Smooth muscle cell (in vitro differentiated cells): ENCODE data around the gene SWT1. TPM values are rescaled to one million over a fixed set of nuclear protein-coding genes. Genes with fewer than 3 reads are reported as not detected.

Experiments
- DNase-seq: peaks from one replicate; lab custom pipeline; 2025; ENCODE audit not compliant: unreplicated experiment; lab: John Stamatoyannopoulos, UW
- H2AFZ ChIP-seq: fragments of 200-600 bp; sonication (generic); 2 replicates; pipeline ENCODE4 v1.6.0; 2016; ENCODE audit warnings: antibody characterized with exemption, low read depth, mild to moderate bottlenecking
- H3F3A ChIP-seq: fragments of 200-600 bp; sonication (generic); 2 replicates; pipeline ENCODE4 v1.6.0; 2017; ENCODE audit warnings: antibody characterized with exemption, low read depth
- H3K27ac ChIP-seq: fragments of 200-600 bp; sonication (generic); 2 replicates; pipeline ENCODE4 v1.5.1; 2016; ENCODE audit warnings: low read depth, mild to moderate bottlenecking
- H3K27me3 ChIP-seq: fragments of 200-600 bp; sonication (generic); 2 replicates; pipeline ENCODE4 v1.6.1; 2016; ENCODE audit warnings: low read depth, mild to moderate bottlenecking
- H3K36me3 ChIP-seq: fragments of 200-600 bp; sonication (generic); 2 replicates; pipeline ENCODE4 v1.5.1; 2016; ENCODE audit warnings: low read depth
- H3K4me1 ChIP-seq: fragments of 200-600 bp; sonication (generic); 2 replicates; pipeline ENCODE4 v1.5.1; 2016; ENCODE audit warnings: low read depth
- H3K4me2 ChIP-seq: fragments of 200-600 bp; sonication (generic); 2 replicates; pipeline ENCODE4 v1.6.0; 2016; ENCODE audit warnings: mild to moderate bottlenecking
- H3K4me3 ChIP-seq: fragments of 200-600 bp; sonication (generic); 2 replicates; pipeline ENCODE4 v1.5.1; 2016; ENCODE audit warnings: mild to moderate bottlenecking
- H3K79me2 ChIP-seq: fragments of 200-600 bp; sonication (generic); 2 replicates; pipeline ENCODE4 v1.6.0; 2016; ENCODE audit warnings: low read depth, mild to moderate bottlenecking
- H3K9ac ChIP-seq: fragments of 200-600 bp; sonication (generic); 2 replicates; pipeline ENCODE4 v1.6.0; 2016; ENCODE audit warnings: low read depth
- H3K9me3 ChIP-seq: fragments of 200-600 bp; sonication (generic); replicated peaks from 2 replicates; pipeline ENCODE4 v1.5.1; 2016; ENCODE audit warnings: low read depth
- H4K20me1 ChIP-seq: fragments of 200-600 bp; sonication (generic); 2 replicates; pipeline ENCODE4 v1.6.0; 2016; ENCODE audit warnings: low read depth
- CTCF ChIP-seq: fragments of 200-600 bp; sonication (generic); IDR thresholded peaks from 2 replicates; pipeline ENCODE4 v1.5.1; 2017; ENCODE audit warnings: borderline replicate concordance, mild to moderate bottlenecking, antibody characterized with exemption; ENCODE audit not compliant: insufficient read depth, poor library complexity, severe bottlenecking
- WGBS: methylation state at CpG from one replicate; pipeline ENCODE4 v1.1.7; 2016; ENCODE audit warnings: low lambda C conversion rate; 5-methylcytosine and 5-hydroxymethylcytosine counted together
- polyA plus RNA-seq: library from polyadenylated mRNA; unstranded; fragments of >200 nt; fragmentation: Nextera tagmentation; extraction: Ambion mirVana; gene quantifications from 2 replicates; pipeline ENCODE4 v1.2.1, GENCODE V29; 2016
- total RNA-seq: library from RNA; depleted of rRNA; stranded (reverse); fragments of >200 nt; gene quantifications from 2 replicates; pipeline ENCODE4 v1.2.3, GENCODE V29; 2014

SWT1 gene
- total and polyA plus RNA-seq, 2 experiments from 2014 or later = 1.7 to 11.2 TPM

- 95% methylated on average over 4 of the region's 4 CpGs for WGBS
- TF ChIP-seq CTCF = no peak
- Histone ChIP-seq H3K36me3 (no peaks in the 10 kb centered on the region), H3K4me1 (no peaks in the 10 kb centered on the region), H3K9me3 (no peaks in the 10 kb centered on the region), H2AFZ (no peak overlapping the region), H3K27me3 (no peaks in the 10 kb centered on the region), H4K20me1 (no peaks in the 10 kb centered on the region), H3K79me2 (no peaks in the 10 kb centered on the region), H3K4me2 (no peak overlapping the region), H3K9ac (no peak overlapping the region), H3F3A (no peaks in the 10 kb centered on the region), H3K27ac (no peak overlapping the region), H3K4me3 (no peak overlapping the region)
- no peak for DNase-seq
Observed at GRCh38 chr1:185271921-185272320, 115.0 kb downstream of the SWT1 start.

GRCh38 chr1:185279571-185279970 is 122.6 kb downstream of the SWT1 start:
- no peaks in the 10 kb centered on the region for H3K9me3 ChIP-seq
- H3K4me3 ChIP-seq = no peak overlapping the region
- H2AFZ ChIP-seq = no peak overlapping the region
- DNase-seq = no peak
- TF ChIP-seq CTCF = no peak
- no peak overlapping the region for H3K9ac ChIP-seq
- no peaks in the 10 kb centered on the region for H3K27me3 ChIP-seq
- H3K79me2 ChIP-seq = no peaks in the 10 kb centered on the region
- no peaks in the 10 kb centered on the region for H3F3A ChIP-seq
- no peaks in the 10 kb centered on the region for H3K36me3 ChIP-seq
- no peak overlapping the region for H3K4me2 ChIP-seq
- no peaks in the 10 kb centered on the region for H3K4me1 ChIP-seq
- H3K27ac ChIP-seq = no peak overlapping the region
- H4K20me1 ChIP-seq = no peaks in the 10 kb centered on the region

GRCh38 chr1:185280589-185280988 is 123.6 kb downstream of the SWT1 start:
- Histone ChIP-seq H3K4me1 (no peaks in the 10 kb centered on the region), H3K9me3 (no peaks in the 10 kb centered on the region), H3K4me2 (no peak overlapping the region), H3K27me3 (no peaks in the 10 kb centered on the region), H2AFZ (no peak overlapping the region), H3K36me3 (no peaks in the 10 kb centered on the region), H3K79me2 (no peaks in the 10 kb centered on the region), H3K4me3 (no peak overlapping the region), H3K27ac (no peak overlapping the region), H3F3A (peaks cover 4% of the 10 kb centered on the region), H3K9ac (no peak overlapping the region), H4K20me1 (no peaks in the 10 kb centered on the region)
- no peak for DNase-seq
- no peak for TF ChIP-seq CTCF
- 94% methylated on average over 2 of the region's 2 CpGs for WGBS

- no peak overlapping the region for H3K4me2 ChIP-seq
- no peak overlapping the region for H3K4me3 ChIP-seq
- WGBS = 93% methylated on average over 3 of the region's 3 CpGs
- peaks cover 4% of the 10 kb centered on the region for H3F3A ChIP-seq
- H3K36me3 ChIP-seq = no peaks in the 10 kb centered on the region
- H3K9ac ChIP-seq = no peak overlapping the region
- no peaks in the 10 kb centered on the region for H4K20me1 ChIP-seq
- no peaks in the 10 kb centered on the region for H3K9me3 ChIP-seq
- DNase-seq = no peak
- H2AFZ ChIP-seq = no peak overlapping the region
- no peaks in the 10 kb centered on the region for H3K27me3 ChIP-seq
- no peak overlapping the region for H3K27ac ChIP-seq
- H3K4me1 ChIP-seq = no peaks in the 10 kb centered on the region
- no peak for TF ChIP-seq CTCF
- H3K79me2 ChIP-seq = no peaks in the 10 kb centered on the region
Observed at GRCh38 chr1:185281245-185281644, 124.3 kb downstream of the SWT1 start.
